Measurements from ENCODE around the gene MUC13.

The MUC13 gene

GRCh38 chr3:124923833-124924232 is 10.7 kb downstream of the MUC13 start:
- H3K4me3 ChIP-seq (replicated peaks in 1 of 2; ENCODE audit: low read depth in 2 of 2, low read length in 2 of 2): no peak overlapping the region
- peak; percentile 34 for TF ChIP-seq CTCF (IDR thresholded peaks at IDR 0.05; ENCODE audit: low read depth, low read length)
- peak in 1 of 2 donors; percentile 23 for DNase-seq (ENCODE audit: low read depth in 2 of 2)

GRCh38 chr3:124920718-124921117 is 13.8 kb downstream of the MUC13 start:
- no peak for TF ChIP-seq CTCF (IDR thresholded peaks at IDR 0.05; ENCODE audit: low read depth, low read length)
- no peak overlapping the region for H3K4me3 ChIP-seq (replicated peaks in 1 of 2; ENCODE audit: low read depth in 2 of 2, low read length in 2 of 2)
- no peak for DNase-seq (ENCODE audit: low read depth in 2 of 2)

GRCh38 chr3:124919756-124920155 is 14.8 kb downstream of the MUC13 start:
- no peak for TF ChIP-seq CTCF (IDR thresholded peaks at IDR 0.05; ENCODE audit: low read depth, low read length)
- H3K4me3 ChIP-seq (replicated peaks in 1 of 2; ENCODE audit: low read depth in 2 of 2, low read length in 2 of 2): no peak overlapping the region
- DNase-seq (ENCODE audit: low read depth in 2 of 2): peak in 1 of 2 donors; percentile 13

GRCh38 chr3:124918524-124918923 is 16.0 kb downstream of the MUC13 start:
- TF ChIP-seq CTCF (IDR thresholded peaks at IDR 0.05; ENCODE audit: low read depth, low read length): no peak
- no peak overlapping the region for H3K4me3 ChIP-seq (replicated peaks in 1 of 2; ENCODE audit: low read depth in 2 of 2, low read length in 2 of 2)
- no peak for DNase-seq (ENCODE audit: low read depth in 2 of 2)

- DNase-seq (ENCODE audit: low read depth in 2 of 2): peak in 1 of 2 donors; percentile 27
- no peak for TF ChIP-seq CTCF (IDR thresholded peaks at IDR 0.05; ENCODE audit: low read depth, low read length)
- H3K4me3 ChIP-seq (replicated peaks in 1 of 2; ENCODE audit: low read depth in 2 of 2, low read length in 2 of 2): no peak overlapping the region
Measured at GRCh38 chr3:124916837-124917409, 17.6 kb downstream of the MUC13 start.

GRCh38 chr3:124915254-124915653 is 19.3 kb downstream of the MUC13 start:
- no peak for DNase-seq (ENCODE audit: low read depth in 2 of 2)
- no peak overlapping the region for H3K4me3 ChIP-seq (replicated peaks in 1 of 2; ENCODE audit: low read depth in 2 of 2, low read length in 2 of 2)
- no peak for TF ChIP-seq CTCF (IDR thresholded peaks at IDR 0.05; ENCODE audit: low read depth, low read length)

GRCh38 chr3:124907957-124908356 is 26.6 kb downstream of the MUC13 start:
- no peak for DNase-seq (ENCODE audit: low read depth in 2 of 2)
- no peak for TF ChIP-seq CTCF (IDR thresholded peaks at IDR 0.05; ENCODE audit: low read depth, low read length)
- H3K4me3 ChIP-seq (replicated peaks in 1 of 2; ENCODE audit: low read depth in 2 of 2, low read length in 2 of 2): no peak overlapping the region
